Tibial nerve (tissue), 4 donors: Measurements from ENCODE around the gene TAF6. TPM values are rescaled to one million over a fixed set of nuclear protein-coding genes. Genes with fewer than 3 reads are reported as not detected.

ENCODE experiments used
- DNase-seq, 2 donors: peaks; one replicate each; pipeline ENCODE4 v3.0.0-alpha.2; 2019; ENCODE audit warnings: low spot score in 2 of 2
- H3K27ac ChIP-seq, 4 donors: fragments of 200-600 bp; sonication (generic) in 3 of 4; one replicate each; pipeline ENCODE4 v1.5.1; 2017 to 2019; ENCODE audit warnings: mild to moderate bottlenecking in 1 of 4
- H3K27me3 ChIP-seq, 2 donors: fragments of 200-600 bp; sonication (generic) in 1 of 2; one replicate each; pipeline versions ENCODE4 v1.5.1 to v1.6.0; 2017 to 2019
- H3K36me3 ChIP-seq, 3 donors: fragments of 200-600 bp; sonication (generic); one replicate each; pipeline ENCODE4 v1.5.1; 2018 to 2019
- H3K4me1 ChIP-seq, 4 donors: fragments of 200-600 bp; sonication (generic) in 3 of 4; one replicate each; pipeline ENCODE4 v1.5.1; 2017 to 2019
- H3K4me3 ChIP-seq, 4 donors: fragments of 200-600 bp; sonication (generic) in 3 of 4; one replicate each; pipeline ENCODE4 v1.5.1; 2017 to 2019; ENCODE audit warnings: mild to moderate bottlenecking in 1 of 4, moderate library complexity in 1 of 4
- H3K9me3 ChIP-seq, 4 donors: fragments of 200-600 bp; sonication (generic) in 3 of 4; one replicate each; pipeline ENCODE4 v1.5.1; 2017 to 2019
- CTCF ChIP-seq, 5 experiments: fragments of 200-600 bp in 3 of 5; fragments of 450-650 bp in 2 of 5; sonication (generic) in 3 of 5; IDR thresholded peaks; one replicate each; pipeline ENCODE4 v1.5.1; 2016 to 2019; ENCODE audit warnings: antibody characterized with exemption in 5 of 5, mild to moderate bottlenecking in 3 of 5, moderate library complexity in 2 of 5
- EP300 ChIP-seq, 2 donors: sonication (generic); formaldehyde crosslinking; IDR thresholded peaks; one replicate each; pipeline ENCODE4 v1.6.1; 2017; ENCODE audit warnings: antibody characterized with exemption in 2 of 2, mild to moderate bottlenecking in 1 of 2
- POLR2A ChIP-seq, 2 donors: fragments of 450-650 bp; IDR thresholded peaks; one replicate each; pipeline ENCODE4 v1.6.1; 2017; ENCODE audit warnings: antibody characterized with exemption in 2 of 2, mild to moderate bottlenecking in 2 of 2, moderate library complexity in 2 of 2
- WGBS, 2 donors: methylation state at CpG; one replicate each; pipeline ENCODE4 v1.1.5; 2018; 5-methylcytosine and 5-hydroxymethylcytosine counted together
- total RNA-seq, 4 donors: library from RNA; depleted of rRNA; stranded (reverse); fragments of >200 nt; gene quantifications; one replicate each; pipeline ENCODE4 v1.1.0, GENCODE V29; 2016

Gene TAF6
- total RNA-seq, 4 donors from 2014 or later, result 46.1 to 56.9 (median 54.2) TPM

GRCh38 chr7:100075418-100075817 is 43.7 kb downstream of the TAF6 start:
- Histone ChIP-seq H3K27me3 (no peaks in the 10 kb centered on the region), H3K36me3 (peaks cover 23 to 91% (median 54%) of the 10 kb centered on the region in 3 donors), H3K27ac (no peak overlapping the region), H3K4me3 (no peak overlapping the region), H3K4me1 (peaks cover 0 to 35% (median 16%) of the 10 kb centered on the region in 4 donors), H3K9me3 (peaks cover 0 to 25% (median 8%) of the 10 kb centered on the region in 4 donors)
- DNase-seq, result no peak
- TF ChIP-seq POLR2A (IDR thresholded peaks at IDR 0.05) (no peak), EP300 (IDR thresholded peaks at IDR 0.05) (no peak), CTCF (IDR thresholded peaks at IDR 0.05) (no peak)
- WGBS, 2 donors, result 93 to 95% methylated on average over 6 of the region's 6 CpGs

GRCh38 chr7:100074841-100075240 is 44.3 kb downstream of the TAF6 start:
- H3K27me3 ChIP-seq, result no peaks in the 10 kb centered on the region
- H3K36me3 ChIP-seq, result peaks cover 23 to 97% (median 60%) of the 10 kb centered on the region in 3 donors
- TF ChIP-seq EP300 (IDR thresholded peaks at IDR 0.05) (no peak), POLR2A (IDR thresholded peaks at IDR 0.05) (no peak), CTCF (IDR thresholded peaks at IDR 0.05) (no peak)
- H3K4me1 ChIP-seq, result peaks cover 0 to 29% (median 10%) of the 10 kb centered on the region in 4 donors
- no peak overlapping the region for H3K27ac ChIP-seq
- DNase-seq, result no peak
- peaks cover 0 to 30% (median 8%) of the 10 kb centered on the region in 4 donors for H3K9me3 ChIP-seq
- 83 to 99% methylated on average over 7 of the region's 7 CpGs for WGBS, 2 donors
- H3K4me3 ChIP-seq, result no peak overlapping the region

- Histone ChIP-seq H3K4me1 (peaks cover 0 to 8% (median 0%) of the 10 kb centered on the region in 4 donors), H3K4me3 (no peak overlapping the region), H3K27ac (no peak overlapping the region), H3K27me3 (no peaks in the 10 kb centered on the region), H3K9me3 (peaks cover 0 to 30% (median 8%) of the 10 kb centered on the region in 4 donors), H3K36me3 (peaks cover 23 to 100% (median 61%) of the 10 kb centered on the region in 3 donors)
- TF ChIP-seq EP300 (IDR thresholded peaks at IDR 0.05) (no peak), CTCF (IDR thresholded peaks at IDR 0.05) (no peak), POLR2A (IDR thresholded peaks at IDR 0.05) (no peak)
- DNase-seq, result no peak
- WGBS, 2 donors, result 96 to 98% methylated on average over 10 of the region's 10 CpGs
Measured at GRCh38 chr7:100072462-100072861, 46.7 kb downstream of the TAF6 start.

- Histone ChIP-seq H3K4me3 (no peak overlapping the region), H3K9me3 (peaks cover 0 to 30% (median 8%) of the 10 kb centered on the region in 4 donors), H3K4me1 (peaks cover 0 to 7% (median 0%) of the 10 kb centered on the region in 4 donors), H3K27ac (no peak overlapping the region), H3K36me3 (peaks cover 18 to 99% (median 50%) of the 10 kb centered on the region in 3 donors), H3K27me3 (no peaks in the 10 kb centered on the region)
- WGBS, 2 donors, result 96 to 98% methylated on average over 11 of the region's 11 CpGs
- no peak for DNase-seq
- TF ChIP-seq POLR2A (IDR thresholded peaks at IDR 0.05) (no peak), EP300 (IDR thresholded peaks at IDR 0.05) (no peak), CTCF (IDR thresholded peaks at IDR 0.05) (no peak)
Measured at GRCh38 chr7:100071018-100071723, 48.0 kb downstream of the TAF6 start.

- no peak overlapping the region for H3K4me3 ChIP-seq
- no peak for DNase-seq
- WGBS, 2 donors, result 96 to 97% methylated on average over 5 of the region's 5 CpGs
- peaks cover 0 to 19% (median 0%) of the 10 kb centered on the region in 4 donors for H3K4me1 ChIP-seq
- H3K27me3 ChIP-seq, result no peaks in the 10 kb centered on the region
- H3K36me3 ChIP-seq, result peaks cover 18 to 98% (median 41%) of the 10 kb centered on the region in 3 donors
- H3K9me3 ChIP-seq, result peaks cover 0 to 30% (median 8%) of the 10 kb centered on the region in 4 donors
- TF ChIP-seq EP300 (IDR thresholded peaks at IDR 0.05) (no peak), CTCF (IDR thresholded peaks at IDR 0.05) (no peak), POLR2A (IDR thresholded peaks at IDR 0.05) (no peak)
- H3K27ac ChIP-seq, result no peak overlapping the region
Measured at GRCh38 chr7:100069991-100070390, 49.2 kb downstream of the TAF6 start.
